Motor neuron (in vitro differentiated cells): ENCODE results near the gene ACTR6. TPM values are rescaled to one million over a fixed set of nuclear protein-coding genes. Genes with fewer than 3 reads are reported as not detected.
A peak's percentile ranks its signal among the peaks of the same experiment; 100 is the strongest.
"Not testable (repeated sequence)": the region's sequence is repeated elsewhere in the genome, so short reads cannot be mapped to it uniquely, and the experiment has no call there.

ENCODE experiments used
- ATAC-seq, 8 experiments: fragments of 200-7000 bp; cut with Tn5 transposase; replicated peaks in 6 of 8; 2 replicates each; pipeline ENCODE4 v1.8.0; 2021; ENCODE audit warnings: mild to moderate bottlenecking in 8 of 8, moderate library complexity in 8 of 8
- H3K27ac ChIP-seq, 2 donors: fragments of 250-450 bp; sonication (Bioruptor Pico); 2 replicates each; pipeline ENCODE4 v1.9.0; 2021; ENCODE audit warnings: antibody characterized with exemption in 2 of 2, mild to moderate bottlenecking in 2 of 2, moderate library complexity in 1 of 2
- H3K4me1 ChIP-seq, 2 donors: fragments of 250-450 bp; sonication (Bioruptor Pico); replicated peaks in 1 of 2; 2 replicates each; pipeline ENCODE4 v1.6.1; 2021; ENCODE audit warnings: antibody characterized with exemption in 2 of 2, mild to moderate bottlenecking in 2 of 2, moderate library complexity in 1 of 2
- H3K4me3 ChIP-seq, 5 donors: fragments of 250-450 bp; sonication (Bioruptor Pico); 2 replicates each; pipeline ENCODE4 v1.9.0; 2021; ENCODE audit warnings: antibody characterized with exemption in 5 of 5, mild to moderate bottlenecking in 5 of 5, moderate library complexity in 4 of 5
- whole genome bisulfite sequencing, 10 experiments: fragments of 450-650 bp; shearing (Covaris generic); methylation state at CpG; one replicate each; pipeline ENCODE4 v1.0.0; 2022; 5-methylcytosine and 5-hydroxymethylcytosine counted together
- in situ Hi-C, 9 experiments: fragments of 400-800 bp; cut with MboI; loops; one replicate each; pipeline ENCODE4 v1.15.0; 2021; ENCODE audit warnings: low sequenced_read_pairs in 9 of 9, low pct_unique_long_range_greater_than_20kb in 2 of 9; ENCODE audit not compliant: unreplicated experiment in 9 of 9
- total RNA-seq, 8 experiments: library from RNA; unstranded; fragments of 300-600 nt; gene quantifications; 2 replicates each; pipeline versions ENCODE4 v1.2.3 to v1.2.4, GENCODE V29; 2022

ACTR6 gene
- total RNA-seq, 8 experiments from 2014 or later: 31.3 to 47.9 (median 36.4) TPM

DNA sequence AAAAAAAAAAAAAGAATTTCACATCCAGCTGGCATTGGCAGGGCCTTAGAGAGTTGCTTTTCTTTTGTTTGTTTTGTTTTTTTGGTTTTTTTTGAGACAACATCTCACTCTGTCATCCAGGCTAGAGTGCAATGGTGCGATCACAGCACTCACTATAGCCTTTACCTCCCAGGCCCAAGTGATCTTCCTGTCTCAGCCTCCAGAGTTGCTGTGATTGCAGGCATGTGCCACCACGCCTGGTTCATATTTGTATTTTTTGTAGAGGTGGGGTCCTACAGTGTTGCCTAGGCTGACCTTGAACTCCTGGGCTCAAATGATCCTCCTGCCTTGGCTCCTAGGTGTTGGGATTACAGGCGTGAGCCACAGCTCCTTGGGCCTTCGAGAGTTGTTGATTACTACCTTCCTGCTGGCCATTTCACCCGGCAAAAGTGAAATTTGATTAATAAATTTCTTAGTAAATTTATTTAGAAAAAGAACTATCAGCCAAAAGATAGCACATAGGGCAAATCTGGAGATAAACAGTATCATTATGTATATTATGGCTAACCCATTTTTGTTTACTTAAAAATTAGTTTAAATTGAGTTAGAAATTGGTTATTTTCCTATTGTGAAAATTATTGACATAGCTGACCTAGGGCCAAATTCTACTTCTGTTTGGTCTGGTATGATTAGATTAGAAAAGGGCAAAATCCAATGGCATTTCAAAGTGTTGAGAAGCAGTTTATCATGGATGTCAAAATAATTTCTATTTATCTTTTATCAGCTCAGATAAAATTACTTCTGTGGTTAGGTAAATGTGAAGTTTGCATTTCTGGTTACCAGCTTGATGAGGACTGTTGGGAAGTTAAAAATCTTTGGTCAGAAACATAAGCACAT, 12.6 kb downstream of the ACTR6 start:
- ATAC-seq: no peak
- Histone ChIP-seq H3K4me1 (no peaks in the 10 kb centered on the region), H3K27ac (no peak overlapping the region), H3K4me3 (no peak overlapping the region)
- in situ Hi-C loops: no loop called here
- 100% methylated on average over 1 to 3 of the region's 5 CpGs; no CpG with 5 or more reads in 4 of the 10 experiments for WGBS, 10 experiments

GRCh38 chr12:100214518-100214917, 13.9 kb downstream of the ACTR6 start:
- Histone ChIP-seq H3K27ac (no peak overlapping the region), H3K4me1 (no peaks in the 10 kb centered on the region), H3K4me3 (no peak overlapping the region)
- WGBS, 10 experiments: 91 to 100% (median 100%) methylated on average over 1 to 2 of the region's 2 CpGs; no CpG with 5 or more reads in 1 of the 10 experiments
- no peak for ATAC-seq
- in situ Hi-C loops: no loop called here

- Histone ChIP-seq H3K4me3 (no peak overlapping the region), H3K27ac (no peak overlapping the region), H3K4me1 (no peaks in the 10 kb centered on the region)
- in situ Hi-C loops: no loop called here
- 100% methylated on average over 1 of the region's 1 CpG; no CpG with 5 or more reads in 7 of the 10 experiments for WGBS, 10 experiments
- no peak for ATAC-seq
Measured at GRCh38 chr12:100215209-100215608, 14.6 kb downstream of the ACTR6 start.

GRCh38 chr12:100216337-100216736, 15.7 kb downstream of the ACTR6 start:
- in situ Hi-C loops: no loop called here
- no peak overlapping the region for H3K27ac ChIP-seq
- H3K4me3 ChIP-seq: no peak overlapping the region
- no peaks in the 10 kb centered on the region for H3K4me1 ChIP-seq
- WGBS, 10 experiments: 80 to 100% (median 100%) methylated on average over 1 to 4 of the region's 4 CpGs; no CpG with 5 or more reads in 3 of the 10 experiments
- ATAC-seq: no peak

GRCh38 chr12:100219328-100220109, 18.9 kb downstream of the ACTR6 start:
- Histone ChIP-seq H3K27ac (no peak overlapping the region), H3K4me1 (no peaks in the 10 kb centered on the region), H3K4me3 (no peak overlapping the region)
- WGBS, 10 experiments: 63 to 98% (median 86%) methylated on average over 2 to 5 of the region's 5 CpGs; no CpG with 5 or more reads in 1 of the 10 experiments
- in situ Hi-C loops: no loop called here
- no peak for ATAC-seq

DNA sequence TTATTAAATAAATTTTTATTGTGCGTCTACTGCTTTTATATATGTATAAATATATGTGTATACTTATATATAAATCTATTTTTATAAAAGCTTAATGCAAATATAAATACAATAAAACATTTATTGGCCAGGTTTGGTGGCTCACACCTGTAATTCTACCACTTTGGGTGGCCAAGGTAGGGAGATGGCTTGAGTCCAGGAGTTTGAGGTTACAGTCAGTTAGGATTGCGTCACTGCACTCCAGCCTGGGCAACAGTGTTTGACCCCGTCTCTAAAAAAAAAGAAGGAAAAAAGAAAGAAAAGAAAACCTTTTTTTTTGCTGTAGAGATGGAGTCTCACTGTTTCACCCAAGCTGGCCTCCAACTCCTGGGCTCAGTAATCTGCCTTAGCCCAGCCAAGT, 20.9 kb downstream of the ACTR6 start:
- in situ Hi-C loops: no loop called here
- Histone ChIP-seq H3K4me1 (no peaks in the 10 kb centered on the region), H3K27ac (no peak overlapping the region), H3K4me3 (no peak overlapping the region)
- ATAC-seq: no peak
- 72 to 100% (median 91%) methylated on average over 2 to 3 of the region's 3 CpGs for WGBS, 10 experiments

- H3K4me3 ChIP-seq, ATAC-seq, H3K27ac ChIP-seq, in situ Hi-C loops, H3K4me1 ChIP-seq: not testable (repeated sequence)
- 70 to 100% (median 93%) methylated on average over 1 to 5 of the region's 6 CpGs; no CpG with 5 or more reads in 2 of the 10 experiments for WGBS, 10 experiments
Measured at GRCh38 chr12:100222173-100222572, 21.6 kb downstream of the ACTR6 start.

GRCh38 chr12:100225491-100225890, 24.9 kb downstream of the ACTR6 start:
- Histone ChIP-seq H3K27ac (no peak overlapping the region), H3K4me1 (no peaks in the 10 kb centered on the region), H3K4me3 (no peak overlapping the region)
- ATAC-seq: no peak
- in situ Hi-C loops: loop anchor here in 1 of 9 experiments (25.0 kb wide), 1 partner anchor 112 kb away; no protein-coding TSS in a partner anchor

DNA sequence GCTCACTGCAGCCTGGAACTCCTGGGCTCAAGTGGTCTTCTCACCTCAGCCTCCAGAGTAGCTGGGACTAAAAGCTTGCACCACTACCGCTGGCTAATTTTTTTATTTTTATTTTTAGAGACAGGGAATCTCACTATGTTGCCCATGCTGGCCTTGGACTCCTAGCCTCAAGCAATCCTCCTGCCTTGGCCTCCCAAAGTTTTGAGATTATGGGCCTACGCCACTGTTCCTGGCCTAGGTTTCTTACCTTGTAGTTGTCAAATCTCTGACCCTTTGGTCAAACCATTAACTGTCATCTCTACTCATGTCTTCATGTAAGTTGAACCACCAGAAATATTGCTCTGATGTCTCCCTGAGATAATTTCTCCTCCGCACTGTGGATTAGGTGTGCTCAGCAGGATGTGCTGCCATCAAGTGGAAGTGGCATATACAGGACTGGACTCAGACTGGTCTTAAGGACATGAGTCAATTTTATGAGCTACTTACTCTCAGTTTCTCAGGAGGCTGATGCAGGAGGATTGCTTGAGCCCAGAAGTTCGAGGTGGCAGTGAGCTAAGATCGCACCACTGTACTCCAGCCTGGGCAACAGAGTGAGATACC, 28.5 kb downstream of the ACTR6 start:
- in situ Hi-C loops: loop anchor here in 1 of 9 experiments (25.0 kb wide), 1 partner anchor 108 kb away; no protein-coding TSS in a partner anchor
- WGBS, 10 experiments: 93 to 100% (median 100%) methylated on average over 1 to 5 of the region's 5 CpGs; no CpG with 5 or more reads in 2 of the 10 experiments

GRCh38 chr12:100229876-100230275, 29.3 kb downstream of the ACTR6 start:
- in situ Hi-C loops: loop anchor here in 1 of 9 experiments (10.0 to 25.0 kb wide), 2 partner anchors 107 to 335 kb away; no protein-coding TSS in a partner anchor
- no peak overlapping the region for H3K27ac ChIP-seq
- no peak for ATAC-seq
- no peak overlapping the region for H3K4me3 ChIP-seq
- H3K4me1 ChIP-seq: peaks cover 0 to 9% of the 10 kb centered on the region in 2 donors
- WGBS, 10 experiments: 67 to 100% (median 89%) methylated on average over 1 to 4 of the region's 4 CpGs; no CpG with 5 or more reads in 2 of the 10 experiments

More for the DNA sequence above, 28.5 kb downstream of the ACTR6 start:
- ATAC-seq: peak in 1 of 8 experiments; percentile 24
- H3K4me1 ChIP-seq: peaks cover 0 to 3% of the 10 kb centered on the region in 2 donors
- H3K4me3 ChIP-seq: no peak overlapping the region
- H3K27ac ChIP-seq: no peak overlapping the region

GRCh38 chr12:100231873-100232272, 31.3 kb downstream of the ACTR6 start:
- not testable (repeated sequence) for H3K4me1 ChIP-seq, H3K4me3 ChIP-seq, H3K27ac ChIP-seq
- 0 to 100% (median 98%) methylated on average over 1 to 3 of the region's 3 CpGs; no CpG with 5 or more reads in 2 of the 10 experiments for WGBS, 10 experiments
- in situ Hi-C loops: loop anchor here in 1 of 9 experiments (10.0 to 25.0 kb wide), 2 partner anchors 105 to 333 kb away; no protein-coding TSS in a partner anchor
- peak in 1 of 8 experiments; percentile 40 for ATAC-seq

DNA sequence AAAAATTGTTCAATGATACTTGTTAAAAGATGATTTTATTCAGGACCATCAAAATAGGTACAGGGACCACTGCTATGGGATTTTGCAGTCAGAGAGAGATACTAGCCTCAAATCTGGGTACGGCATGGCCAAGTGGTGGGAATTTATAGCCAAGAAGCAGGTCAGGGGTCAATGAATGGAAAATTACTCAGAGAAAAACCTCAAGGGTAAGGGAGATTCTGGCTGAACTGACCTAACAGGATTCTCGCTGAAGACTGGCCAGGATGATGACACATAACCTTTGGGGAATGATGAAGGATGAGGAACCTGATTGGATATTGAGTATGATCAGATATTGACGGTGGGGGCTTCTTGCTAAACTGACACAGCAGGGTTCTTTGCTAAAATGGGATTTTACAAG, 33.6 kb downstream of the ACTR6 start:
- 0 to 78% (median 45%) methylated on average over 1 to 3 of the region's 3 CpGs; no CpG with 5 or more reads in 3 of the 10 experiments for WGBS, 10 experiments
- Histone ChIP-seq H3K27ac (no peak overlapping the region), H3K4me1 (peaks cover 0 to 9% of the 10 kb centered on the region in 2 donors), H3K4me3 (no peak overlapping the region)
- in situ Hi-C loops: loop anchor here in 1 of 9 experiments (10.0 to 25.0 kb wide), 2 partner anchors 103 to 331 kb away; no protein-coding TSS in a partner anchor
- ATAC-seq: peak in 3 of 8 experiments; percentile 14 to 65 (median 57)
